Muscle of leg (tissue), 11 donors: ENCODE data around the gene PALM2AKAP2. TPM values are rescaled to one million over a fixed set of nuclear protein-coding genes. Genes with fewer than 3 reads are reported as not detected.
A peak's percentile ranks its signal among the peaks of the same experiment; 100 is the strongest.

Source experiments
- DNase-seq: peaks from one replicate; pipeline ENCODE4 v3.0.0; 2013
- H3K27ac ChIP-seq: one replicate; pipeline ENCODE4 v1.5.1; 2013; ENCODE audit warnings: mild to moderate bottlenecking, low read length, control low read depth
- H3K27me3 ChIP-seq: one replicate; pipeline ENCODE4 v1.6.1; 2013; ENCODE audit warnings: low read length; ENCODE audit not compliant: control insufficient read depth, insufficient read depth
- H3K36me3 ChIP-seq: one replicate; pipeline ENCODE4 v1.6.1; 2013; ENCODE audit warnings: low read length; ENCODE audit not compliant: control insufficient read depth, insufficient read depth
- H3K4me1 ChIP-seq: one replicate; pipeline ENCODE4 v1.6.1; 2013; ENCODE audit warnings: low read length; ENCODE audit not compliant: control insufficient read depth, insufficient read depth
- H3K4me3 ChIP-seq: one replicate; pipeline ENCODE4 v1.5.1; 2013; ENCODE audit warnings: low read length, control low read depth
- H3K9me3 ChIP-seq: replicated peaks from 2 replicates; pipeline ENCODE4 v1.6.1; 2013; ENCODE audit warnings: low read depth, low read length; ENCODE audit not compliant: control insufficient read depth
- WGBS: methylation state at CpG from one replicate; pipeline ENCODE4 v1.1.5; 2013; ENCODE audit warnings: missing lambda C conversion rate; ENCODE audit not compliant: insufficient coverage; 5-methylcytosine and 5-hydroxymethylcytosine counted together
- polyA plus RNA-seq, 8 donors: library from polyadenylated mRNA; unstranded; fragments of 120-200 nt; gene quantifications; one replicate each; pipeline versions ENCODE4 v1.2.1 to v1.2.3, GENCODE V29; 2013; ENCODE audit warnings: inconsistent platforms in 1 of 8, low replicate concordance in 1 of 8; ENCODE audit not compliant: insufficient read length in 8 of 8, insufficient read depth in 1 of 8
- total RNA-seq: library from RNA; stranded (reverse); fragments of 120-200 nt; gene quantifications from one replicate; pipeline ENCODE4 v1.2.4, GENCODE V29; 2013

The PALM2AKAP2 gene
- total and polyA plus RNA-seq, 9 donors: 12.5 to 35.2 (median 27.8) TPM

- Histone ChIP-seq H3K36me3 (no peaks in the 10 kb centered on the region), H3K4me1 (peaks cover 43% of the 10 kb centered on the region), H3K9me3 (no peaks in the 10 kb centered on the region), H3K4me3 (no peak overlapping the region), H3K27ac (no peak overlapping the region), H3K27me3 (no peaks in the 10 kb centered on the region)
- no CpG with 5 or more reads among the region's 5 CpGs for WGBS
- DNase-seq: no peak
Observed at GRCh38 chr9:109789556-109789955, 9.6 kb downstream of the PALM2AKAP2 start.

DNA sequence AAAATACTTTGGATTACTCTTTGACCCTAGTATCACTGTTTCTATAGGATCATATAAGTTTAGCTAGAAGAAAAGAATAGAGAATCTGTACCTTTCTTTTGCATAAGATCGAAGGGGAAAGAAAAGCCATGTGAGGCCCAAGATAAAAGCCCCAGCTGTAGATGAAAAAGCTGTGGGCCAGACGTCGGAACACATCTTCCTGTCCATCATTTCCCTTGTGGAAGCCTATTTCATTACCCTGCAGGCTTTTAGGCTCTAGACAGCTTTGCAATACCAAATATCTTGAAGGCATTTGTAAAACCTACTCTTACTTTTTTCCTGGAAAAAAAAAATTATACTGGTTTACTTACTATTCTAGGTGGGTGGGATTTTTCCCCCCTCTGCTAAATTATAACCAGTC lies 10.0 kb downstream of the PALM2AKAP2 start:
- WGBS: 28% methylated on average over 3 of the region's 3 CpGs
- peak overlapping the region; percentile 6 for H3K27ac ChIP-seq
- no peaks in the 10 kb centered on the region for H3K27me3 ChIP-seq
- H3K4me1 ChIP-seq: peaks cover 47% of the 10 kb centered on the region
- H3K9me3 ChIP-seq: no peaks in the 10 kb centered on the region
- no peak overlapping the region for H3K4me3 ChIP-seq
- no peaks in the 10 kb centered on the region for H3K36me3 ChIP-seq
- DNase-seq: no peak

DNA sequence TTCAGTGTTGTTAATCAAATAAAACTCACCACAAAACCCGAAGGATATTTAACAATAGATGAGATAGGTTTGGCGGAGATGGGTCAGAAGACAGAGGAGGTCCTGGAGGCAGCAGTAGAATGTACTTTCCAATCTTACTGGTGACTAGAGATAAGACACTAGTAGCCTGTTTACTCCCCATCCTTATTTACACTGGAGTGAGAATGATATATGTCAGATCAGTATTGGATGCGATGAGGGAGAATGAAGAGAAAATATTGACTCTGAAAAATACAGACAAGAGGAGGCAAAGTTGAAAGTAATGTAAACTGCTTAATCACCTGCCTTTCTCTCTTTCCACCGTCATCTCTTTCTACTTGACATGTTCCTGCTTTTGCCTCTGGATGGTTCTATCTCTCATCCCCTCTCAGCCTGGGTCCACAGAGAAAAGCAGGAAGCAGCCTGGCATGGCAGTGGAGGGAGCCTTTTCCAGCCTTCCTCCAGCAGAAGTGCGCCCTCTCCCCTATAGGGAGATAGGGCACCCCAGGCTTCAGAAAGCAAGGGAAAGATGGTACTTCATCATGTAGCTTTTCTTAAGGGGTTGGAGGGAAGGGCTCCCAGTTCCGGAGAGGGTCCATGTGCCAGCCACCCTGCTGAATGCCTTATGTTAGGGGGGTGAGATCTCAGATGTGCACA lies 11.1 kb downstream of the PALM2AKAP2 start:
- H3K36me3 ChIP-seq: no peaks in the 10 kb centered on the region
- H3K27me3 ChIP-seq: no peaks in the 10 kb centered on the region
- H3K27ac ChIP-seq: no peak overlapping the region
- WGBS: 89% methylated on average over 1 of the region's 6 CpGs
- peaks cover 46% of the 10 kb centered on the region for H3K4me1 ChIP-seq
- H3K4me3 ChIP-seq: no peak overlapping the region
- DNase-seq: no peak
- H3K9me3 ChIP-seq: no peaks in the 10 kb centered on the region

DNA sequence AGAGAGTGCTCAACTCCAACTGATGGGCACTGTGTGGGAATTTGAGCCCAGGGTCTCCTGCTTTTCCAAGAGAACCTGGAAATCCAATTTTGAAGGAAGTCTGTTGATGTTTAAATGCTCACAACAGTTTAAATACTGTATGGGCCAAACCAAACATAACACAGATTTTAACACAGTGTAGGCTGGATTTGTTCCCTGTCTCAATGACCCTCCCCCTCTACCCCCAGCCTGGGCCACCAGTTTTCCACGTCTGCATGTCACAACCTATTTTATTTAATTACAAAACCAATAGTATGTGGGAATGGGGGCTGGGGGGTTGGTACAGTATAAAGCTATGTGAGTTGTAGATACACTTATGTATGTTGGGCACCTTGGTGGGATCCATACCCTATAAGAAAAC lies 11.7 kb downstream of the PALM2AKAP2 start:
- H3K4me3 ChIP-seq: no peak overlapping the region
- DNase-seq: no peak
- H3K4me1 ChIP-seq: peaks cover 43% of the 10 kb centered on the region
- H3K36me3 ChIP-seq: no peaks in the 10 kb centered on the region
- H3K27me3 ChIP-seq: no peaks in the 10 kb centered on the region
- WGBS: no CpG with 5 or more reads among the region's 1 CpG
- no peak overlapping the region for H3K27ac ChIP-seq
- H3K9me3 ChIP-seq: no peaks in the 10 kb centered on the region

GRCh38 chr9:109792951-109793546 lies 13.1 kb downstream of the PALM2AKAP2 start:
- peak; percentile 46 for DNase-seq
- H3K9me3 ChIP-seq: no peaks in the 10 kb centered on the region
- H3K27me3 ChIP-seq: no peaks in the 10 kb centered on the region
- H3K4me1 ChIP-seq: peaks cover 43% of the 10 kb centered on the region
- H3K36me3 ChIP-seq: no peaks in the 10 kb centered on the region
- no CpG with 5 or more reads among the region's 1 CpG for WGBS
- H3K27ac ChIP-seq: peak overlapping the region; percentile 70
- H3K4me3 ChIP-seq: no peak overlapping the region

DNA sequence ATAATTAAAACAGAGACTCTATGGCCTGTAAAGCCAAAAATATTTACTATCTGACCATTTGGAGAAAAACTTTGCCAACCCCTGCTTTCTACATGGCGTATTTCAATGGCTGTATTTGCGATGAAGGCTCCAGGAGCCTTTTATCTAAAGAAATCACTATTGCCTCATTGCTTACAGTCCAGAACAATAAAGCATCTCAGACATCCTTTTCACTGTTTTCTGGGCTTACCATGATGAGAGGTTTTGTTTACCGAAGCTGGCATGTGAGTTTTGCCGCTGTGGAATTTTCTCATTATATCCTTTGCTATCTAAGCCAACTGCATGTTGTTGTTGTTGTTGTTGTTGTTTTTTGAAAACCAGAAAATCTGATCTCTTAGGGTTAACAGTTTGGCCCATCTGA lies 13.9 kb downstream of the PALM2AKAP2 start:
- no peaks in the 10 kb centered on the region for H3K27me3 ChIP-seq
- 90% methylated on average over 2 of the region's 4 CpGs for WGBS
- peaks cover 1% of the 10 kb centered on the region for H3K36me3 ChIP-seq
- peak overlapping the region; percentile 16 for H3K27ac ChIP-seq
- DNase-seq: no peak
- peaks cover 45% of the 10 kb centered on the region for H3K4me1 ChIP-seq
- no peak overlapping the region for H3K4me3 ChIP-seq
- H3K9me3 ChIP-seq: no peaks in the 10 kb centered on the region

GRCh38 chr9:109794361-109795012 lies 14.5 kb downstream of the PALM2AKAP2 start:
- Histone ChIP-seq H3K9me3 (no peaks in the 10 kb centered on the region), H3K27me3 (no peaks in the 10 kb centered on the region), H3K4me3 (no peak overlapping the region), H3K27ac (no peak overlapping the region), H3K36me3 (peaks cover 3% of the 10 kb centered on the region), H3K4me1 (peaks cover 46% of the 10 kb centered on the region)
- no peak for DNase-seq
- 93% methylated on average over 4 of the region's 4 CpGs for WGBS

GRCh38 chr9:109795613-109796012 lies 15.6 kb downstream of the PALM2AKAP2 start:
- no peaks in the 10 kb centered on the region for H3K9me3 ChIP-seq
- H3K27ac ChIP-seq: no peak overlapping the region
- no peak overlapping the region for H3K4me3 ChIP-seq
- peaks cover 3% of the 10 kb centered on the region for H3K36me3 ChIP-seq
- no CpG with 5 or more reads among the region's 3 CpGs for WGBS
- peaks cover 45% of the 10 kb centered on the region for H3K4me1 ChIP-seq
- DNase-seq: no peak
- H3K27me3 ChIP-seq: no peaks in the 10 kb centered on the region

GRCh38 chr9:109796078-109796477 lies 16.1 kb downstream of the PALM2AKAP2 start:
- H3K4me1 ChIP-seq: peaks cover 48% of the 10 kb centered on the region
- WGBS: no CpG with 5 or more reads among the region's 1 CpG
- H3K36me3 ChIP-seq: peaks cover 3% of the 10 kb centered on the region
- H3K27me3 ChIP-seq: no peaks in the 10 kb centered on the region
- H3K4me3 ChIP-seq: no peak overlapping the region
- no peak overlapping the region for H3K27ac ChIP-seq
- H3K9me3 ChIP-seq: no peaks in the 10 kb centered on the region
- no peak for DNase-seq

DNA sequence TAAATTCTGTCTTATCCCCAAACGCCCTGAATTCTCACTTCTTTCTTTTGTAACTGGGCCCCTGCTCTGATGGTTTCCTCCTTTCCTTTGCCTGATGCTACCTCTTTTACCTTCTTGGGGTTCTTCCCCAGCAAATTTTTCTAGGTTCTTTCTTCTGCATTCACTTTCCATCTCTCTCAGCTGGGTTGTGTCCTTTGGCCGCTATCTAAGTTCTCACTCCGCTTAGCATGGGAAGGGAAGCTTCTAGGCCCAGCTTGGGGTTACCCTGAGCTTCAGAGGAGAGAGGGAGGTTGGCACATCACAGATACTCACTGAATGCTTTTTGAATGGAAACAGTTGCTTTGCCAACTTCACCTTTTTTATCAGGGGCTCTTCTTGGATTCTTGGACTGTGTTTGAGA lies 17.0 kb downstream of the PALM2AKAP2 start:
- no peak for DNase-seq
- H3K36me3 ChIP-seq: peaks cover 3% of the 10 kb centered on the region
- H3K4me3 ChIP-seq: no peak overlapping the region
- no peak overlapping the region for H3K27ac ChIP-seq
- no peaks in the 10 kb centered on the region for H3K27me3 ChIP-seq
- peaks cover 43% of the 10 kb centered on the region for H3K4me1 ChIP-seq
- H3K9me3 ChIP-seq: no peaks in the 10 kb centered on the region
- 80% methylated on average over 1 of the region's 3 CpGs for WGBS
